HepG2 (cell line): ENCODE results near the gene FRMD4A. TPM values are rescaled to one million over a fixed set of nuclear protein-coding genes. Genes with fewer than 3 reads are reported as not detected.

Experiments used
- ATAC-seq: fragments of 200-7000 bp; cut with Tn5 transposase; 3 replicates; pipeline ENCODE4 v1.9.1; 2020; ENCODE audit warnings: mild to moderate bottlenecking, moderate library complexity
- BruUV-seq: library from RNA; stranded (reverse); fragments of 400-500 nt; replicated peaks from 2 replicates; lab custom pipeline; 2021; lab: Mats Ljungman, UMichigan
- CTCF ChIA-PET: fragments of 300-600 bp; formaldehyde crosslinking; extraction: SDS; loops from one replicate; lab custom pipeline; 2021; ENCODE audit warnings: low total read pairs, inconsistent platforms, low intra/inter-chr PET ratio; lab: Yijun Ruan, JAX
- POLR2A ChIA-PET: fragments of 350-600 bp; sonication (Branson Sonifier 250); formaldehyde crosslinking; loops from one replicate; lab custom pipeline; 2020; ENCODE audit warnings: antibody characterized with exemption, inconsistent platforms; lab: Yijun Ruan, JAX
- DNase-seq: peaks from one replicate; pipeline ENCODE4 v3.0.0-alpha.2; 2015; ENCODE audit warnings: low spot score
- FAIRE-seq: peaks from 3 replicates; lab custom pipeline; 2011; peaks lifted over from hg19 to GRCh38; lab: Jason Lieb, UNC
- H2AFZ ChIP-seq: one replicate; pipeline ENCODE4 v1.6.1; 2011; ENCODE audit warnings: low read length, inconsistent platforms
- H3K27ac ChIP-seq: fragments of 300-600 bp; 3 replicates; pipeline ENCODE4 v1.8.0; 2011; ENCODE audit warnings: mixed run types, mild to moderate bottlenecking, mixed read lengths, low read length, inconsistent platforms; ENCODE audit not compliant: insufficient read depth; ENCODE audit errors: extremely low read length
- H3K27me3 ChIP-seq, 2 experiments: fragments of 200-600 bp in 1 of 2; 2 replicates in 1 of 2; 3 replicates in 1 of 2; pipeline versions ENCODE4 v1.6.0 to v1.8.0; 2011; ENCODE audit warnings: low read length in 2 of 2, mild to moderate bottlenecking in 2 of 2, moderate library complexity in 2 of 2, inconsistent platforms in 1 of 2; ENCODE audit not compliant: insufficient read depth in 2 of 2, control insufficient read depth in 1 of 2
- H3K36me3 ChIP-seq, 2 experiments: fragments of 200-600 bp in 1 of 2; replicated peaks in 1 of 2; 2 replicates in 1 of 2; 3 replicates in 1 of 2; pipeline versions ENCODE4 v1.5.1 to v1.8.0; 2011; ENCODE audit warnings: low read length in 2 of 2, inconsistent platforms in 1 of 2; ENCODE audit not compliant: insufficient read depth in 2 of 2, control insufficient read depth in 1 of 2
- H3K4me1 ChIP-seq: 2 replicates; pipeline ENCODE4 v1.5.1; 2012; ENCODE audit warnings: low read length, inconsistent platforms; ENCODE audit not compliant: insufficient read depth
- H3K4me2 ChIP-seq: 2 replicates; pipeline ENCODE4 v1.6.0; 2011; ENCODE audit warnings: low read depth, low read length, inconsistent platforms
- H3K4me3 ChIP-seq, 3 experiments: fragments of 200-600 bp in 1 of 3; sonication (generic), shearing (Covaris generic) in 1 of 3; replicated peaks in 1 of 3; 2 replicates each; pipeline ENCODE4 v1.5.1; 2011 to 2016; ENCODE audit warnings: low read length in 3 of 3, inconsistent platforms in 2 of 3, low read depth in 2 of 3, mild to moderate bottlenecking in 2 of 3, control low read depth in 1 of 3, mixed read lengths in 1 of 3; ENCODE audit not compliant: insufficient read depth in 1 of 3
- H3K79me2 ChIP-seq: one replicate; pipeline ENCODE4 v1.6.1; 2011; ENCODE audit warnings: low read length, inconsistent platforms; ENCODE audit not compliant: insufficient read depth
- H3K9ac ChIP-seq: 2 replicates; pipeline ENCODE4 v1.6.0; 2011; ENCODE audit warnings: mild to moderate bottlenecking, low read depth, low read length, inconsistent platforms; ENCODE audit not compliant: insufficient read depth
- H3K9me3 ChIP-seq: 2 replicates; pipeline ENCODE4 v1.5.1; 2012; ENCODE audit warnings: mild to moderate bottlenecking, low read length
- H4K20me1 ChIP-seq: 2 replicates; pipeline ENCODE4 v1.6.0; 2011; ENCODE audit warnings: inconsistent platforms, mild to moderate bottlenecking, low read length, moderate library complexity; ENCODE audit not compliant: insufficient read depth
- ATRX ChIP-seq: sonication (generic); formaldehyde crosslinking; IDR thresholded peaks from 2 replicates; pipeline ENCODE4 v1.4.0; 2020; ENCODE audit warnings: missing genetic modification reagents, borderline replicate concordance
- FIP1L1 ChIP-seq: fragments of 200-400 bp; formaldehyde crosslinking; IDR thresholded peaks from 2 replicates; pipeline ENCODE4 v1.6.1; 2018; ENCODE audit warnings: low read depth, mild to moderate bottlenecking, low read length, moderate library complexity, borderline replicate concordance; ENCODE audit not compliant: insufficient read depth
- GATAD1 ChIP-seq: IDR thresholded peaks from 2 replicates; pipeline ENCODE4 v1.6.1; 2016; ENCODE audit warnings: missing genetic modification reagents, missing compliant biosample characterization
- MEF2D ChIP-seq: sonication (generic); formaldehyde crosslinking; IDR thresholded peaks from 2 replicates; pipeline ENCODE4 v1.5.1; 2020; ENCODE audit warnings: mild to moderate bottlenecking, missing genetic modification reagents
- NCOA5 ChIP-seq: sonication (generic); formaldehyde crosslinking; IDR thresholded peaks from 2 replicates; pipeline ENCODE4 v1.4.0; 2020; ENCODE audit warnings: missing genetic modification reagents
- PITX1 ChIP-seq: sonication (generic); formaldehyde crosslinking; IDR thresholded peaks from 2 replicates; pipeline ENCODE4 v1.5.1; 2020; ENCODE audit warnings: mild to moderate bottlenecking, missing genetic modification reagents
- REST ChIP-seq, 2 experiments: IDR thresholded peaks; 2 replicates each; pipeline ENCODE4 v1.6.1; 2011 to 2012; ENCODE audit warnings: low read length in 2 of 2, borderline replicate concordance in 1 of 2, low read depth in 1 of 2, mild to moderate bottlenecking in 1 of 2, moderate library complexity in 1 of 2
- SAP130 ChIP-seq: IDR thresholded peaks from 2 replicates; pipeline ENCODE4 v1.6.1; 2016; ENCODE audit warnings: low read depth
- ZNF589 ChIP-seq: sonication (generic); formaldehyde crosslinking; conservative IDR thresholded peaks from 2 replicates; pipeline ENCODE4 v1.8.0; 2022; ENCODE audit warnings: mild to moderate bottlenecking, moderate library complexity, missing genetic modification reagents
- ZNF746 ChIP-seq: sonication (generic); formaldehyde crosslinking; IDR thresholded peaks from 2 replicates; pipeline ENCODE4 v1.8.0; 2022; ENCODE audit warnings: mild to moderate bottlenecking, missing genetic modification reagents
- WGBS: methylation state at CpG from one replicate; pipeline ENCODE4 v1.1.6; 2017; ENCODE audit warnings: low lambda C conversion rate; 5-methylcytosine and 5-hydroxymethylcytosine counted together
- in situ Hi-C: cut with HindIII; loops from 2 replicates; pipeline ENCODE4 v1.10.0; 2017; ENCODE audit warnings: low pct_unique_long_range_greater_than_20kb; ENCODE audit not compliant: extremely low pct_ligation_motif_present
- intact Hi-C: fragments of 100-400 bp; cut with micrococcal nuclease; formaldehyde crosslinking; loops from one replicate; pipeline ENCODE4 v1.10.0; 2022; ENCODE audit not compliant: unreplicated experiment
- polyA plus RNA-seq, 8 experiments: library from polyadenylated mRNA; depleted of rRNA in 3 of 8; stranded (reverse) in 7 of 8; unstranded in 1 of 8; fragments of >200 nt; fragmentation: Illumina TruSeq in 4 of 8; extraction: Trizol in 4 of 8; gene quantifications; 2 replicates each; pipeline versions ENCODE4 v1.2.1 to v1.2.3, GENCODE V29; 2011 to 2016; ENCODE audit warnings: low read depth in 4 of 8, missing spikeins in 1 of 8, mixed read lengths in 1 of 8; ENCODE audit not compliant: insufficient read depth in 1 of 8
- total RNA-seq, 5 experiments: library from RNA; depleted of rRNA; stranded (reverse); fragments of >200 nt; fragmentation: Illumina TruSeq; extraction: Trizol; gene quantifications; 2 replicates each; pipeline ENCODE4 v1.2.3, GENCODE V29; 2016; ENCODE audit warnings: low read depth in 1 of 5
- TF ChIP-seq, protein P1 (sequence below): sonication (generic); formaldehyde crosslinking; IDR thresholded peaks from 2 replicates; pipeline ENCODE4 v1.4.0; 2020; ENCODE audit warnings: missing genetic modification reagents
- TF ChIP-seq, protein P2 (sequence below): sonication (generic); formaldehyde crosslinking; IDR thresholded peaks from 2 replicates; pipeline ENCODE4 v1.4.0; 2020; ENCODE audit warnings: missing genetic modification reagents, borderline replicate concordance

Gene FRMD4A
- total and polyA plus RNA-seq, 2 of the 13 experiments (the other 11 are each of a cell fraction or from before 2014, with no cell fraction given) = 0.09 to 0.26 TPM

DNA sequence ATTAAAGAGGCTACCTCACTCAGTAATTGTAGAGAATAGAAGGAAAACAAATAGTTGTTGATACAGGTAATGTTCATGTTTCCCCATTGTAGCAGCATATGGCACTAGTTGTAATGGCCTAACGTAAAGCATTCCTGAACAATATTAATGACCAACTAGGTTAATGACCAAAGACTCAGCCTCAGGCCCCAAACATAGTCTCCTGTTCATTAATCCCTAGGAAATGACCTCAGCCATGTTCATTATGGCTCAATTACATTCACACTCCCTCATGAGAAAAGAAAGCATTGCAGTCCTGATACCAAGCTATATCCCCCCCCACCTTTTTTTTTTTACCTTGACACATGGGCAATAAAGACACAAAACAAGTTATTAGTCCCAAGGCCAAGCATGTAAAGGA lies 12.7 kb downstream of the FRMD4A start:
- no peaks in the 10 kb centered on the region for H4K20me1 ChIP-seq
- intact Hi-C loops (no loop called here), in situ Hi-C loops (no loop called here)
- no peaks in the 10 kb centered on the region for H3K9me3 ChIP-seq
- H3K9ac ChIP-seq = no peak overlapping the region
- CTCF ChIA-PET = no interaction called here
- TF ChIP-seq ZNF746 (CRISPR knock-in tag) (no peak), MEF2D (no peak), GATAD1 (CRISPR knock-in tag) (no peak), SAP130 (no peak)
- TF ChIP-seq, protein P1, sequence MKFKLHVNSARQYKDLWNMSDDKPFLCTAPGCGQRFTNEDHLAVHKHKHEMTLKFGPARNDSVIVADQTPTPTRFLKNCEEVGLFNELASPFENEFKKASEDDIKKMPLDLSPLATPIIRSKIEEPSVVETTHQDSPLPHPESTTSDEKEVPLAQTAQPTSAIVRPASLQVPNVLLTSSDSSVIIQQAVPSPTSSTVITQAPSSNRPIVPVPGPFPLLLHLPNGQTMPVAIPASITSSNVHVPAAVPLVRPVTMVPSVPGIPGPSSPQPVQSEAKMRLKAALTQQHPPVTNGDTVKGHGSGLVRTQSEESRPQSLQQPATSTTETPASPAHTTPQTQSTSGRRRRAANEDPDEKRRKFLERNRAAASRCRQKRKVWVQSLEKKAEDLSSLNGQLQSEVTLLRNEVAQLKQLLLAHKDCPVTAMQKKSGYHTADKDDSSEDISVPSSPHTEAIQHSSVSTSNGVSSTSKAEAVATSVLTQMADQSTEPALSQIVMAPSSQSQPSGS = no peak
- no peaks in the 10 kb centered on the region for H3K36me3 ChIP-seq
- no peaks in the 10 kb centered on the region for H3K79me2 ChIP-seq
- no peak overlapping the region for H3K27ac ChIP-seq
- BruUV-seq = no TSS peak
- FAIRE-seq (no peak), ATAC-seq (no peak), DNase-seq (no peak)
- H2AFZ ChIP-seq = no peak overlapping the region
- POLR2A ChIA-PET = no interaction called here
- H3K27me3 ChIP-seq = peaks cover 0 to 8% of the 10 kb centered on the region in 2 experiments; a peak in 1 of 5 replicates
- no peak overlapping the region for H3K4me3 ChIP-seq
- 0% methylated on average over 1 of the region's 1 CpG for WGBS
- no peak overlapping the region for H3K4me2 ChIP-seq
- no peaks in the 10 kb centered on the region for H3K4me1 ChIP-seq

- WGBS = 0% methylated on average over 4 of the region's 4 CpGs
- in situ Hi-C loops (no loop called here), intact Hi-C loops (no loop called here)
- DNase-seq (no peak), FAIRE-seq (no peak), ATAC-seq (no peak)
- BruUV-seq = no TSS peak
- no peaks in the 10 kb centered on the region for H3K36me3 ChIP-seq
- no peaks in the 10 kb centered on the region for H3K4me1 ChIP-seq
- H3K4me2 ChIP-seq = no peak overlapping the region
- H3K9ac ChIP-seq = no peak overlapping the region
- no peaks in the 10 kb centered on the region for H3K79me2 ChIP-seq
- H3K27me3 ChIP-seq = peaks cover 0 to 3% of the 10 kb centered on the region in 2 experiments; a peak in 1 of 5 replicates
- no peak overlapping the region for H3K27ac ChIP-seq
- ChIA-PET CTCF (no interaction called here), POLR2A (no interaction called here)
- no peak overlapping the region for H3K4me3 ChIP-seq
- no peaks in the 10 kb centered on the region for H3K9me3 ChIP-seq
- no peaks in the 10 kb centered on the region for H4K20me1 ChIP-seq
- no peak overlapping the region for H2AFZ ChIP-seq
- TF ChIP-seq, protein P2, sequence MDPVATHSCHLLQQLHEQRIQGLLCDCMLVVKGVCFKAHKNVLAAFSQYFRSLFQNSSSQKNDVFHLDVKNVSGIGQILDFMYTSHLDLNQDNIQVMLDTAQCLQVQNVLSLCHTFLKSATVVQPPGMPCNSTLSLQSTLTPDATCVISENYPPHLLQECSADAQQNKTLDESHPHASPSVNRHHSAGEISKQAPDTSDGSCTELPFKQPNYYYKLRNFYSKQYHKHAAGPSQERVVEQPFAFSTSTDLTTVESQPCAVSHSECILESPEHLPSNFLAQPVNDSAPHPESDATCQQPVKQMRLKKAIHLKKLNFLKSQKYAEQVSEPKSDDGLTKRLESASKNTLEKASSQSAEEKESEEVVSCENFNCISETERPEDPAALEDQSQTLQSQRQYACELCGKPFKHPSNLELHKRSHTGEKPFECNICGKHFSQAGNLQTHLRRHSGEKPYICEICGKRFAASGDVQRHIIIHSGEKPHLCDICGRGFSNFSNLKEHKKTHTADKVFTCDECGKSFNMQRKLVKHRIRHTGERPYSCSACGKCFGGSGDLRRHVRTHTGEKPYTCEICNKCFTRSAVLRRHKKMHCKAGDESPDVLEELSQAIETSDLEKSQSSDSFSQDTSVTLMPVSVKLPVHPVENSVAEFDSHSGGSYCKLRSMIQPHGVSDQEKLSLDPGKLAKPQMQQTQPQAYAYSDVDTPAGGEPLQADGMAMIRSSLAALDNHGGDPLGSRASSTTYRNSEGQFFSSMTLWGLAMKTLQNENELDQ (CRISPR knock-in tag) = no peak
- no peak for TF ChIP-seq REST (IDR thresholded peaks at IDR 0.05; ENCODE audit: borderline replicate concordance in 1 of 2, low read depth in 1 of 2, low read length in 2 of 2)
- no peak for TF ChIP-seq PITX1
- TF ChIP-seq ATRX = no peak
- TF ChIP-seq ZNF589 = no peak
- no peak for TF ChIP-seq NCOA5
- no peak for TF ChIP-seq FIP1L1
Observed at GRCh38 chr10:14312014-14312413, 18.7 kb downstream of the FRMD4A start.
